GM12872 (cell line): Measurements from ENCODE around the gene RPS17.

Source experiments
- CTCF ChIP-seq: IDR thresholded peaks from 3 replicates; pipeline ENCODE4 v1.5.1; 2011; ENCODE audit warnings: low read depth, mild to moderate bottlenecking, low read length, moderate library complexity; ENCODE audit not compliant: insufficient read depth

RPS17 gene

GRCh38 chr15:82538961-82539690, 1.1 kb downstream of the RPS17 start:
- TF ChIP-seq CTCF: no peak

- TF ChIP-seq CTCF: no peak
Observed at GRCh38 chr15:82537351-82537908, 2.8 kb downstream of the RPS17 start.

DNA sequence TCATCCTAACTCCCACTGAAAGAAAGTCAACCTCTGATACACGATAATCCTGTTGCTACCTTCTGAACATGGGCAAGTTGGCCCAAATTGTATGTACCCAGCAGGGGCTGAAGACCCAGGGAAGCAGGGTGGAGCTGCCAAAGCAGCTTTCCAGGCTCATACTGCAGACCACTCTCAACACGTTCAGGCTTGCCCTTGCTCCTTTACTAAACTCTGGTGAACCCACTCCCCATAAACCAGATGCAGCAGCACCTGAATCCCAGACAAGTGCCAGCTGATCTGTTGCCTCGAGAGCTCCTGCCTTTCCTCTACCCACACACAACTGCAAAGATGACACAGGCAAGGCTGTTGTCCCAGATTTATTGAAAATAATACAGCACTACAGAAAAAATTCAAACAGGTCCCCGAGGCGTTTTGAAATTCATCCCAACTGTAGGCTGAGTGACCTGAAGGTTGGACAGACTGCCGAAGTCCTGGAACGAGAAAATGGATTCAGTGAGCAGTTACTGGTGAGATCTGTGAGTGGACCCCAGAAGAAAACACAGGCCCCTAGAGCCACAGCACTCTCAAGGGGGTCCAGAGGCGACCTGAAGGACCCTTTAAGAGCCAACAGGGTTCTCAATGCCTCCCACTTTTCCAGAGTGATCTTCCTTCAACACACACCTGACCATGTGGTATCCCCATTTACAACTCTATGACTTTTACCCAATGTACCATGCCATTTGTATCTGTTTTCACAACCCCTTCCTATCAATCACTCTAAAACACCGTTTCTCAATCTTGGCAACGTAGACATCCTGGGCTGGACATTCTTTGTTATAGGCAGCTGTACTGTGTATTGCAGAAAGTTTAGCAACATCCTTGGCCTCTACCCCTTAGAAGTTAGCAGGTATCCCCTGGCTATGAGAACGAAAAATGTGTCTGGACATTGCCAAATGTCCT, 3.6 kb downstream of the RPS17 start:
- TF ChIP-seq CTCF: no peak

DNA sequence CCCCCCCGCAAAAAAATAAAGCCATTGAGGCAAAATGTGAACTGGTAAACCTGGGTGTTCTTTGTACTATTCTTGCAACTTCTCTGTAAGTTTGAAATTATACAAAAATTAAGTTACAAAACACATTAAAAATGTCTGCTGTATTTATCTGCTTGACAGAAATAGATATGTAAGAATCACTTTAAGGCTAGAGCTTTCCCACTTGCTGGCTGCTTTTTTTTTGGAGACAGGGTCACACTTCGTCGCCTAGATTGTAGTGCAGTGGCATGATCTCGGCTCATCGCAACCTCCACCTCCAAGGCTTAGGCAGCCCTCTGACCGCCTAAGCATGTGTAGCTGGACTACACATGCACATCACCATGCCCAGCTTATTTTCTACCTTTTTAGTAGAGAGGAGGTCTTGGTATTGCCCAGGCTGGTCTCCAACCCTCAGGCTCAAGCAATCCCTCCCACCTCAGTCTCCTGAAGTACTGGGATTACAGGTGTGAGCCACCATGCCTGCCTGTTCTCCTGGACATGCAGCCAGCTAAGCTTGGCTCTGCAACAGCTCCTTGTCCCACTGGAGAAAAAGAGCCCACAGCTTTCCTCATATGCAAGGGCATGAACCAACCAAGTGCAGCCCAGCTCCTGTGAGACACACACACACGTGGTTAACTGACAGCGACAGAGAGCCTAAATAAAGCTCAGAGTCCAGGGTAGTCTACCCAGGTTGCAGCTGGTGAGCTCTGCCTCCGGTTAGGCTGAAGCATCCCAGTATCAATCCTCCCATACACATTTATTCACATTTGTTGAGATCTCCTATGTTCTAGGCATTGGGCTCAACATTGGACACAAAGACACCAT, 4.5 kb downstream of the RPS17 start:
- TF ChIP-seq CTCF: no peak

DNA sequence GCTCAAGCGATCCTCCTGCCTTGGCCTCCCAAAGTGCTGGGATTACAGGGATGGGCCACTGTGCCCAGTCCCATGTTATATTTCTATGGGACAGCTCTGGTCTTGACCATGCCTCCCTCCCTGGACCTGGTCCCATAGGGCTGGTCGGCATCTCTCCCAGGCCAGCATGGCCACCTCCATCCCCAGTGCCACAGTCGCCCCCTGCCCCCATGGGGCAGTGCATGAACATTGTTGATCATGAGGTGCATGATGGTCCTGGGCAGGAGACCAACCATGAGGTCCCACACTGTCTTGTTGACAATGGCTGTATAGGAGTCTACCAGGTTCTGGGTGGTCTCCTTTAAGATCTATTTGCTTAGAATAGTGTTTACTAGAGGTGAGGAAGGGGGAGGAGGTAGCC, 6.5 kb downstream of the RPS17 start:
- TF ChIP-seq CTCF: no peak

GRCh38 chr15:82532991-82533481, 7.2 kb downstream of the RPS17 start:
- TF ChIP-seq CTCF: no peak
